ENCODE data around the gene ZNF785.
"Not testable (repeated sequence)": the region's sequence is repeated elsewhere in the genome, so short reads cannot be mapped to it uniquely, and the experiment has no call there.

ZNF785 gene

GRCh38 chr16:30539000-30539964, 46.2 kb downstream of the ZNF785 start:
- no peak for DNase-seq (ENCODE audit: low read depth)

DNA sequence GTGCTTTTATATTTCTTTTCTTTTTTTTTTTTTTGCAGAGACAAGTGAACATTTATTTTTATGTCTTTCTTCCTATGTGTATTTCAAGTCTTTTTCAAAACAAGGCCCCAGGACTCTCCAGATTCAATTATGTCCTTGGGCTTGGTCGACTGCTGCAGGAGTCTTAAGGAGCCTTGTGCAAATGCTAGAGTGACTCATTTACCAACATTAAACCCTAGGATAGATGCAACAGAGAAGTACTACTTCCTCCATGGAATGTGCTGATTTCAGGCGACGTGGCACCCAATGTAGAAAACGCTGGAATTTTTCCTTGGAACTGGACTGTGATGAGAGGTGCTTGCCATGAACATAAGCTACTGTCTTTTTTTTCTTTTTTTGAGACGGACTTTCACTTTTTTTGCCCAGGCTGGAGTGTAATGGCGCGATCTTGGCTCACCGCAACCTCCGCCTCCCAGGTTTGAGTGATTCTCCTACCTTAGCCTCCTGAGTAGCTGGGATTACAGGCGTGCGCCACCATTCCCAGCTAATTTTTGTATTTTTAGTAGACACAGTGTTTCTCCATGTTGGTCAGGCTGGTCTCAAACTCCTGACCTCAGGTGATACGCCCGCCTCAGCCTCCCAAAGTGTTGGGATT, 49.0 kb downstream of the ZNF785 start:
- DNase-seq (ENCODE audit: low read depth), result not testable (repeated sequence)

DNA sequence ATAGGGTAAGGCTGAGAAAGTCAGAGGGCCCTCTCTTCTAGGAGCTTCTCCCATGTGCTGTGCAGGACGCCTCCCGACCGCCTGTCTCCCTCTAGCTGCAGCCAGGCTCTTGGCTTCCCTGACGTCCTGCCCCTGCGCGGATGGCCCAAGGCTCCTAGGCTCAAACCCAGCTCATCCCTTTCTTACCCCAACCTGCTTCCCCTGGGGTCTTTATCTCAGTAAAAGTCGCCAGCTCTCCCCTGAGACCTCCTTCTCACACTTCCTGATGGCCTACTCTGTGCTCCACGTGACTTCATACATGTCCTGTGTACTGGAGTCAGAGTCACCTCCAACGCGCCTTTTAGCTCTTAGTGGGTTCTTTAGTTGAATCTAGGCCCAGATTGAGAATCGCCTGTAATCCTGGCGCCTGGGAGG, 49.7 kb downstream of the ZNF785 start:
- DNase-seq (ENCODE audit: low read depth), result peak; percentile 41

DNA sequence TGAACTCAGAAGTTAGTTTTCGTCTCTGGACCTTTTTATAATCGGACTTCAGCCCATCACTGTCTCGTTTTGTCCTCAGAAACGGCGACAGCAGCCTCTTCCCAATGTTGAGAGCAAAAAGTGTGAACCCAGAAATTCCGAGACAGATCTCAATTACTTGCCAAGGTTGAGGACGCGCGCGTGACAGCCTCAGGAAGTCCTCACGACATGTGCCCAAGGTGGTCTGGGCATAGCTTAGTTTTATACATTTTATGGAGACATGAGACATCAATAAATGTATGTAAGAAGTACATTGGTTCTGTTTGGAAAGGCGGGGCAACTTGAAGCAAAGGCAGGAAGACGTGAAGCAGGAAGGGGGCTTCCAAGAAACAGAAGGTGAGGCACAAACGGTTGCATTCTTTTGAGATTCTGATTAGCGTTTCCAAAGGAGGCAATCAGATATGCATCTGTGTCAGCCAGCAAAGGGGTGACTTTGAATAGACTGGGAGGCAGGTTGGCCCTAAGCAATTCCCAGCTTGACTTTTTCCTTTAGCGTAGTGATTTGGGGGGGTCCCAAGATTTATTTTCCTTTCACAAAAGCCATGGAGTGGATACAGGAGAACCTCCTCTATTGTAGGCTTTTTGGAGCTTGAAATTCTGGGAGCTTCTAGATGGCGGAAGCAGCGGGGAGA, 50.3 kb downstream of the ZNF785 start:
- DNase-seq (ENCODE audit: low read depth), result no peak

DNA sequence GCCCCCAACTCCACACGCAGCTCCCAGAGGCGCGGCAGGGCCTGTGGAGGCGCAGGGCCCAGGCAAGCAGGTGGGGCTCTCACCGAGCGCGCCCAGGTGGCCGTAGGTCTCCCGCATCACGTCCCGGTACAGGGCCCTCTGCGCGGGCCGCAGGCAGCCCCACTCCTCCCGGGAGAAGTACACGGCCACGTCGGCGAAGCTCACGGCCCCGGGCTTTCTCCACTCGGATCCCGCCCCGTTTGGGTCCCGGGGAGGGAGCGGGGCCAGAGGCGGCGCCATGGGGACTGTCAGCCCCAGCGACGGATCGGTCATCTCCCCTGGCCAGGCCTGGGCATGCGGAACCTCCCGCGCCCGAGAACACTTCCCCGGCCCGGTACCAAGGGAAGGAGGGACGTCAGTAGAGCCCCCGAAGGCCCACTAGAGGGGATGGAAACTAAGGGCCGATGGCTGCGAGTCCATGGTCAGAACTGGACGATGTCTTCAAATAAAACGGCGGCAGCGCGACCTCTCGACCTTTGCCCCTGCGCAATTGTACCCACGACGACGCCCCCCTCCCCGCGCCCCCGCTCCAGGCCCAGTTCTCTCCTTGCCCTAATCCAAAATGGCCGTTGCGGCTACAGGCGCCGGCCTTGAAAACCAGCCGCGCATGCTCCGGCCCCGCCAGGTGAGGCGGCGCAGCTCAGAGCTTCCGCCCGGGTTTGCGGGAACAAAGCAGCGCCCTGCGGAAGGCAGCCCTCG, 51.0 kb downstream of the ZNF785 start, which contains the start of gene ZNF747:
Gene ZNF747, minus strand, starts transcription at position 491 of the 738 bp plus-strand sequence. Its CDS starts 179 bp downstream, at position 312.
- peak; percentile 87 for DNase-seq (ENCODE audit: low read depth)

GRCh38 chr16:30533748-30534367, 51.6 kb downstream of the ZNF785 start:
- no peak for DNase-seq (ENCODE audit: low read depth)

DNA sequence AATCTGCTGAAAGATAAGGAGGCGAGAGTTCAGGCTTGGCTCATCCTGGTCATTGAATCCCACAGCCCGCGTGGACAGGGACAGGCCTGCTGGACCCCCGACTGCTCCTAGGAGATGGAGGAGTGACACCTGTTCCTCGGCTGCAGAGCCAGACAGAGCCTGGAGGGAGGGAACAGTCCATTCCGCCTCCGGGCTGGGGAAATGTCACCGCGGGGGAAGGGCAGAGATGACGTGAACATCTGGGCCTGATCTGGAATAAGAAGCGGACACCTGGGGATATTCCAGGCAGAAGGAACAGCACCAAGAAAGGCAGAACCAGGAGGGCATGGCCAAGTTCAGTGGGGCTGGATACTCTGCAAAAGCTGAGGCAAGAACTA, 52.4 kb downstream of the ZNF785 start:
- DNase-seq (ENCODE audit: low read depth), result no peak

DNA sequence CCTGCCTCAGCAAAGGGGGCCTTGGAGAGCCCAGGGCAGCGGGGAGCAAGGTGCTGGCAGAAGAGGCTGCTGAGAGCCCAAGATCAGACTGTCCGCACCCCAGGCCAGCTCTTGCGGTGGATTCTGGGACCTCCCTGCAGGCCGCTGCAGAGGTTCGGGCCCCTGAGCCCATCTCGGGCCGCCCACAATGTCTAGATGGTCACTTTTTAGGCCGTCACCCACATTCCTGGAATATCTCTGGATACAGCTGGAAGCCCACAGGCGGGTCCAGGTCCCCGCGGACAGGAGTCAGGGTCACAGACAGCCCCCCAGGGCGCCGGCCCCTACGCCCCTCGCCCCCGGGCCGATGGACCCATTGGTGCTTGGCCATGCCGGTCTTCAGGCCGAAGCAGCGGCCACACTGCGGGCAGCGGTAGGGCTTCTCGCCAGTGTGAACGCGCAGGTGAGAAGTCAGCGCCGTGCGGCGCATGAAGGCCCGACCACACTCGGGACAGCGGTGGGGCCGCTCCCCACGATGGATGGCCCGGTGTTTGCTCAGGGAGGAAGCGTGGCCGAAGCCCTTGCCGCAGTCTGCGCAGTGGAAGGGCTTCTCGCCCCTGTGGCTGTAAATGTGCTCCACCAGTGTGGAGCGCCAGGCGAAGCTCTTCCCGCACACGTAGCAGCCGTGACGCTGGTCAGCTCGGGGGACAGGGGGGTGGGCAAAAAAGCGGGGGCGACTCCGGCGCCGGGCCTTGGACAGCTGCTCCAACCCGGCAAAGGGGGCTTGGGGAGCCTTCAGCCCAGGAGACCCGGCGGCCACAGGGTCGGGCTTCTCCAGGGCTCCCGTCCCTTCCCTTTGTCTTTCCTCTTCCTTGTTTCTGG, 53.0 kb downstream of the ZNF785 start:
- DNase-seq (ENCODE audit: low read depth), result no peak

All from stimulated activated CD8-positive, alpha-beta memory T cell treated with anti-CD3 and anti-CD28 coated beads, Interleukin-12 subunit alpha, Interleukin-12 subunit beta, amount 100 ng/mL, for 1 hour (primary cell).